ENCODE results near the gene PLAGL1. TPM values are rescaled to one million over a fixed set of nuclear protein-coding genes. Genes with fewer than 3 reads are reported as not detected.

The PLAGL1 gene
- polyA plus RNA-seq, 2 of the 4 experiments (the other 2 are of a cell fraction): 4.7 to 8.2 TPM

DNA sequence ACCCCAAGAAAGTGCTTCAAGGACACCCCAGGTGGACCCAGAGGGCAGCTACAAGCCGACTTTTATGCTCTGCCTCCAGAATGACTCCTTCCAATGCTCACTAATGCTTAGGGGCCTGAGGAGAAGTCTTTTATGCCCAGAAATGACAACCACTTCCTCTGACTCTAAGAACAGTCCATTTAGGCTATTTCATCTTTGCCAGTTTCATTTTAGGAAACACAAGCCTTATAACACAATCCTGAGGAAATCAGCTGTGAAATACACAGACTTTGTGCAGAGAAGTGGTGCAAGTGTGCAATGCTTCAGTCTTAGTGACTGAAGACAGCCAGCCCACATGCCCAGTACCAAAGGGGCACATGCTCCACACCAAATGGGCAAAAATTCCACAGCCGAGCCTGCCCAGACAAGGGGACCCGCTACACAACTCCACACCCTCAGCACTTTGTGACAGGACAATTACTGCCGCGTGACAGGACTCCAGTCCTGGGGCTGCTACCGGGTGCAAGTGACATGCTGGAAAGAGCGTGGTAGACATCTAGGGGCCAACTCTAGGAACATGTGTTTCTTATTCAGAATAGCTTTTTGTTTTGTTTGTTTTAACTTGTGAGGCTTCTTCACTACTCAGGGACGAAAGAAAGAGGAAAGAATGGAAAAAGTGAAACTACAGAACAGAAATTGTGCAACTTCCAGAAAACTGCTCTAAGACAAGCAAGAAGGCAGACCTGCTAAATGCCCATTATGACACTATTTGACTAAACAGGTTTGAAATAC, 28.2 kb upstream of the PLAGL1 start:
- CTCF ChIA-PET: interaction anchor here (0.6 to 2.0 kb wide), 2 partner anchors 11 to 94 kb away, joined by 3 to 5 read pairs; no protein-coding TSS in a partner anchor
- no peak for TF ChIP-seq RARB (CRISPR knock-in tag; IDR thresholded peaks at IDR 0.05)
- TF ChIP-seq, protein P1, sequence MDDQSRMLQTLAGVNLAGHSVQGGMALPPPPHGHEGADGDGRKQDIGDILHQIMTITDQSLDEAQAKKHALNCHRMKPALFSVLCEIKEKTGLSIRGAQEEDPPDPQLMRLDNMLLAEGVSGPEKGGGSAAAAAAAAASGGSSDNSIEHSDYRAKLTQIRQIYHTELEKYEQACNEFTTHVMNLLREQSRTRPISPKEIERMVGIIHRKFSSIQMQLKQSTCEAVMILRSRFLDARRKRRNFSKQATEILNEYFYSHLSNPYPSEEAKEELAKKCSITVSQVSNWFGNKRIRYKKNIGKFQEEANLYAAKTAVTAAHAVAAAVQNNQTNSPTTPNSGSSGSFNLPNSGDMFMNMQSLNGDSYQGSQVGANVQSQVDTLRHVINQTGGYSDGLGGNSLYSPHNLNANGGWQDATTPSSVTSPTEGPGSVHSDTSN (IDR thresholded peaks at IDR 0.05): no peak
- TF ChIP-seq RAD21 (conservative IDR thresholded peaks at IDR 0.05 in 1 of 2, IDR thresholded peaks at IDR 0.05 in 1 of 2): 0 out of 5 replicates have a peak, but pooled peaks of 1 of the 2 experiments have one; percentile 10
- Histone ChIP-seq H3K4me2 (peak overlapping the region; percentile 12; the same call in 1 of the 3 replicates), H3K4me1 (no peaks in the 10 kb centered on the region), H3K4me3 (no peak overlapping the region), H3K27ac (no peak overlapping the region), H3K9me3 (no peaks in the 10 kb centered on the region)
- WGBS (ENCODE audit: missing lambda C conversion rate): 56% methylated on average over 8 of the region's 8 CpGs
- DNase-seq (ENCODE audit: low read depth in 1 of 2, low spot score in 1 of 2) (no peak), FAIRE-seq (no peak), ATAC-seq (no peak)
- POLR2A ChIA-PET: no interaction called here

DNA sequence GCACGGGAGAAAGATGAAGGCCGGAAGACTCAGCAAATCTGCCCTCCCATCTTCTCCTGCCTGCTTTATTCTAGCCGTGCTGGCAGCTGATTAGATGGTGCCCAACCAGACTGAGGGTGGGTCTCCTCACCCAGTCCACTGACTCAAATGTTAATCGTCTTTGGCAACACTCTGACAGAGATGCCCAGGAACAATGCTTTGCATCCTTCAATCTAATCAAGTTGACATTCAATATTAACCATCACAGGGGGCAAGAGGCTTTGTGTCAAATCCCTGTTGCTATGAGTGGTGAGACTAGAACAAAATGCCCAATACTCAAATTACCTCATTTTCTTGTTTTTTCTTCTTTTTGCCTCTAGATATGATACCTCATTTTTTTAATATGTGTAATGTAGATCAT, 27.4 kb upstream of the PLAGL1 start:
- no peak overlapping the region for H3K4me2 ChIP-seq
- WGBS (ENCODE audit: missing lambda C conversion rate): 71% methylated on average over 4 of the region's 4 CpGs
- no peak overlapping the region for H3K4me3 ChIP-seq
- ATAC-seq (no peak), FAIRE-seq (no peak), DNase-seq (ENCODE audit: low read depth in 1 of 2, low spot score in 1 of 2) (no peak)
- TF ChIP-seq CEBPB (IDR thresholded peaks at IDR 0.05): no peak
- TF ChIP-seq SMC3 (IDR thresholded peaks at IDR 0.05): no peak
- no peak for TF ChIP-seq CHD2 (IDR thresholded peaks at IDR 0.05; ENCODE audit: low read length, partially characterized antibody)
- TF ChIP-seq, protein P2, sequence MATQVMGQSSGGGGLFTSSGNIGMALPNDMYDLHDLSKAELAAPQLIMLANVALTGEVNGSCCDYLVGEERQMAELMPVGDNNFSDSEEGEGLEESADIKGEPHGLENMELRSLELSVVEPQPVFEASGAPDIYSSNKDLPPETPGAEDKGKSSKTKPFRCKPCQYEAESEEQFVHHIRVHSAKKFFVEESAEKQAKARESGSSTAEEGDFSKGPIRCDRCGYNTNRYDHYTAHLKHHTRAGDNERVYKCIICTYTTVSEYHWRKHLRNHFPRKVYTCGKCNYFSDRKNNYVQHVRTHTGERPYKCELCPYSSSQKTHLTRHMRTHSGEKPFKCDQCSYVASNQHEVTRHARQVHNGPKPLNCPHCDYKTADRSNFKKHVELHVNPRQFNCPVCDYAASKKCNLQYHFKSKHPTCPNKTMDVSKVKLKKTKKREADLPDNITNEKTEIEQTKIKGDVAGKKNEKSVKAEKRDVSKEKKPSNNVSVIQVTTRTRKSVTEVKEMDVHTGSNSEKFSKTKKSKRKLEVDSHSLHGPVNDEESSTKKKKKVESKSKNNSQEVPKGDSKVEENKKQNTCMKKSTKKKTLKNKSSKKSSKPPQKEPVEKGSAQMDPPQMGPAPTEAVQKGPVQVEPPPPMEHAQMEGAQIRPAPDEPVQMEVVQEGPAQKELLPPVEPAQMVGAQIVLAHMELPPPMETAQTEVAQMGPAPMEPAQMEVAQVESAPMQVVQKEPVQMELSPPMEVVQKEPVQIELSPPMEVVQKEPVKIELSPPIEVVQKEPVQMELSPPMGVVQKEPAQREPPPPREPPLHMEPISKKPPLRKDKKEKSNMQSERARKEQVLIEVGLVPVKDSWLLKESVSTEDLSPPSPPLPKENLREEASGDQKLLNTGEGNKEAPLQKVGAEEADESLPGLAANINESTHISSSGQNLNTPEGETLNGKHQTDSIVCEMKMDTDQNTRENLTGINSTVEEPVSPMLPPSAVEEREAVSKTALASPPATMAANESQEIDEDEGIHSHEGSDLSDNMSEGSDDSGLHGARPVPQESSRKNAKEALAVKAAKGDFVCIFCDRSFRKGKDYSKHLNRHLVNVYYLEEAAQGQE (IDR thresholded peaks at IDR 0.05): no peak
- TF ChIP-seq, protein P1 (IDR thresholded peaks at IDR 0.05): no peak
- no peak for TF ChIP-seq MYC (IDR thresholded peaks at IDR 0.05; ENCODE audit: borderline replicate concordance, low read length)
- TF ChIP-seq, protein P3, sequence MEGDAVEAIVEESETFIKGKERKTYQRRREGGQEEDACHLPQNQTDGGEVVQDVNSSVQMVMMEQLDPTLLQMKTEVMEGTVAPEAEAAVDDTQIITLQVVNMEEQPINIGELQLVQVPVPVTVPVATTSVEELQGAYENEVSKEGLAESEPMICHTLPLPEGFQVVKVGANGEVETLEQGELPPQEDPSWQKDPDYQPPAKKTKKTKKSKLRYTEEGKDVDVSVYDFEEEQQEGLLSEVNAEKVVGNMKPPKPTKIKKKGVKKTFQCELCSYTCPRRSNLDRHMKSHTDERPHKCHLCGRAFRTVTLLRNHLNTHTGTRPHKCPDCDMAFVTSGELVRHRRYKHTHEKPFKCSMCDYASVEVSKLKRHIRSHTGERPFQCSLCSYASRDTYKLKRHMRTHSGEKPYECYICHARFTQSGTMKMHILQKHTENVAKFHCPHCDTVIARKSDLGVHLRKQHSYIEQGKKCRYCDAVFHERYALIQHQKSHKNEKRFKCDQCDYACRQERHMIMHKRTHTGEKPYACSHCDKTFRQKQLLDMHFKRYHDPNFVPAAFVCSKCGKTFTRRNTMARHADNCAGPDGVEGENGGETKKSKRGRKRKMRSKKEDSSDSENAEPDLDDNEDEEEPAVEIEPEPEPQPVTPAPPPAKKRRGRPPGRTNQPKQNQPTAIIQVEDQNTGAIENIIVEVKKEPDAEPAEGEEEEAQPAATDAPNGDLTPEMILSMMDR (IDR thresholded peaks at IDR 0.05): no peak
- TF ChIP-seq HDAC2 (IDR thresholded peaks at IDR 0.05): no peak
- TF ChIP-seq FOSL2 (IDR thresholded peaks at IDR 0.05): no peak
- no peak for TF ChIP-seq FOSL2 (CRISPR knock-in tag; IDR thresholded peaks at IDR 0.05)
- TF ChIP-seq, protein P4, sequence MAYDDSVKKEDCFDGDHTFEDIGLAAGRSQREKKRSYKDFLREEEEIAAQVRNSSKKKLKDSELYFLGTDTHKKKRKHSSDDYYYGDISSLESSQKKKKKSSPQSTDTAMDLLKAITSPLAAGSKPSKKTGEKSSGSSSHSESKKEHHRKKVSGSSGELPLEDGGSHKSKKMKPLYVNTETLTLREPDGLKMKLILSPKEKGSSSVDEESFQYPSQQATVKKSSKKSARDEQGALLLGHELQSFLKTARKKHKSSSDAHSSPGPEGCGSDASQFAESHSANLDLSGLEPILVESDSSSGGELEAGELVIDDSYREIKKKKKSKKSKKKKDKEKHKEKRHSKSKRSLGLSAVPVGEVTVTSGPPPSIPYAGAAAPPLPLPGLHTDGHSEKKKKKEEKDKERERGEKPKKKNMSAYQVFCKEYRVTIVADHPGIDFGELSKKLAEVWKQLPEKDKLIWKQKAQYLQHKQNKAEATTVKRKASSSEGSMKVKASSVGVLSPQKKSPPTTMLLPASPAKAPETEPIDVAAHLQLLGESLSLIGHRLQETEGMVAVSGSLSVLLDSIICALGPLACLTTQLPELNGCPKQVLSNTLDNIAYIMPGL (CRISPR knock-in tag; IDR thresholded peaks at IDR 0.05; ENCODE audit: borderline replicate concordance): no peak
- TF ChIP-seq FOSB (CRISPR knock-in tag; IDR thresholded peaks at IDR 0.05): no peak
- no peak for TF ChIP-seq TP53 (CRISPR knock-in tag; IDR thresholded peaks at IDR 0.05)
- no peak for TF ChIP-seq POLR2AphosphoS2 (conservative IDR thresholded peaks at IDR 0.05; ENCODE audit: low read length)
- TF ChIP-seq MAZ (IDR thresholded peaks at IDR 0.05; ENCODE audit: borderline replicate concordance, low read depth, low read length): no peak
- TF ChIP-seq BHLHE40 (IDR thresholded peaks at IDR 0.05; ENCODE audit: low read depth, low read length): no peak
- no peak for TF ChIP-seq JUN (IDR thresholded peaks at IDR 0.05)
- no peak for TF ChIP-seq KDM5A (IDR thresholded peaks at IDR 0.05)
- CTCF ChIA-PET: interaction anchor here (2.0 kb wide), 1 partner anchor 12 kb away, joined by 5 read pairs; no protein-coding TSS in a partner anchor
- H3K27ac ChIP-seq: no peak overlapping the region
- POLR2A ChIA-PET: no interaction called here
- H3K9me3 ChIP-seq: no peaks in the 10 kb centered on the region
- no peaks in the 10 kb centered on the region for H3K4me1 ChIP-seq

All from A549 (cell line).